Measurements from ENCODE around the gene MAP2.

Gene MAP2

GRCh38 chr2:209423562-209424198 lies at the start of gene MAP2:
MAP2 (plus strand) TSS chr2:209424047; CDS start chr2:209653171, 229,124 bp downstream.
- H3K4me1 Mint-ChIP-seq (ENCODE audit: low read depth), result peaks cover 18% of the 10 kb centered on the region
- H3K27ac Mint-ChIP-seq, result no peak within 1 kb of the TSS
- peaks cover 27% of the 10 kb centered on the region for H3K27me3 Mint-ChIP-seq
- H3K36me3 Mint-ChIP-seq, result no peaks in the 10 kb centered on the region
- H3K4me3 Mint-ChIP-seq, result peak within 1 kb of the TSS; percentile 79
- H3K9me3 Mint-ChIP-seq (ENCODE audit: low read depth), result no peaks in the 10 kb centered on the region

GRCh38 chr2:209376686-209377085 lies 47.2 kb upstream of the MAP2 start:
- no peaks in the 10 kb centered on the region for H3K36me3 Mint-ChIP-seq
- H3K9me3 Mint-ChIP-seq (ENCODE audit: low read depth), result peaks cover 27% of the 10 kb centered on the region
- H3K4me1 Mint-ChIP-seq (ENCODE audit: low read depth), result no peaks in the 10 kb centered on the region
- H3K27me3 Mint-ChIP-seq, result no peaks in the 10 kb centered on the region
- H3K4me3 Mint-ChIP-seq, result no peak overlapping the region
- H3K27ac Mint-ChIP-seq, result no peak overlapping the region

GRCh38 chr2:209380293-209380692 lies 43.6 kb upstream of the MAP2 start:
- no peaks in the 10 kb centered on the region for H3K36me3 Mint-ChIP-seq
- H3K27me3 Mint-ChIP-seq, result no peaks in the 10 kb centered on the region
- H3K27ac Mint-ChIP-seq, result no peak overlapping the region
- H3K4me3 Mint-ChIP-seq, result no peak overlapping the region
- H3K4me1 Mint-ChIP-seq (ENCODE audit: low read depth), result no peaks in the 10 kb centered on the region
- peaks cover 22% of the 10 kb centered on the region for H3K9me3 Mint-ChIP-seq (ENCODE audit: low read depth)

- Mint-ChIP-seq H3K36me3 (no peaks in the 10 kb centered on the region), H3K27ac (no peak overlapping the region), H3K4me1 (ENCODE audit: low read depth) (no peaks in the 10 kb centered on the region), H3K9me3 (ENCODE audit: low read depth) (peaks cover 18% of the 10 kb centered on the region), H3K4me3 (no peak overlapping the region), H3K27me3 (no peaks in the 10 kb centered on the region)
Observed at GRCh38 chr2:209381091-209381490, 42.8 kb upstream of the MAP2 start.

- Mint-ChIP-seq H3K4me1 (ENCODE audit: low read depth) (no peaks in the 10 kb centered on the region), H3K27me3 (no peaks in the 10 kb centered on the region), H3K4me3 (no peak overlapping the region), H3K36me3 (no peaks in the 10 kb centered on the region), H3K27ac (no peak overlapping the region), H3K9me3 (ENCODE audit: low read depth) (peaks cover 13% of the 10 kb centered on the region)
Observed at GRCh38 chr2:209382775-209383174, 41.1 kb upstream of the MAP2 start.

- Mint-ChIP-seq H3K4me3 (no peak overlapping the region), H3K4me1 (ENCODE audit: low read depth) (no peaks in the 10 kb centered on the region), H3K36me3 (no peaks in the 10 kb centered on the region), H3K9me3 (ENCODE audit: low read depth) (peaks cover 13% of the 10 kb centered on the region), H3K27me3 (no peaks in the 10 kb centered on the region), H3K27ac (no peak overlapping the region)
Observed at GRCh38 chr2:209383212-209383611, 40.6 kb upstream of the MAP2 start.

- Mint-ChIP-seq H3K4me3 (no peak overlapping the region), H3K9me3 (ENCODE audit: low read depth) (peaks cover 13% of the 10 kb centered on the region), H3K36me3 (no peaks in the 10 kb centered on the region), H3K27ac (no peak overlapping the region), H3K27me3 (no peaks in the 10 kb centered on the region), H3K4me1 (ENCODE audit: low read depth) (no peaks in the 10 kb centered on the region)
Observed at GRCh38 chr2:209387389-209387788, 36.5 kb upstream of the MAP2 start.

- Mint-ChIP-seq H3K4me1 (ENCODE audit: low read depth) (no peaks in the 10 kb centered on the region), H3K27me3 (no peaks in the 10 kb centered on the region), H3K9me3 (ENCODE audit: low read depth) (peaks cover 4% of the 10 kb centered on the region), H3K4me3 (no peak overlapping the region), H3K36me3 (no peaks in the 10 kb centered on the region), H3K27ac (no peak overlapping the region)
Observed at GRCh38 chr2:209388446-209389037, 35.3 kb upstream of the MAP2 start.

- Mint-ChIP-seq H3K4me3 (no peak overlapping the region), H3K27me3 (peaks cover 1% of the 10 kb centered on the region), H3K4me1 (ENCODE audit: low read depth) (no peaks in the 10 kb centered on the region), H3K9me3 (ENCODE audit: low read depth) (peaks cover 4% of the 10 kb centered on the region), H3K27ac (no peak overlapping the region), H3K36me3 (no peaks in the 10 kb centered on the region)
Observed at GRCh38 chr2:209389171-209389618, 34.7 kb upstream of the MAP2 start.

GRCh38 chr2:209390839-209391238 lies 33.0 kb upstream of the MAP2 start:
- H3K36me3 Mint-ChIP-seq, result no peaks in the 10 kb centered on the region

GRCh38 chr2:209391776-209392401 lies 32.0 kb upstream of the MAP2 start:
- no peaks in the 10 kb centered on the region for H3K4me1 Mint-ChIP-seq (ENCODE audit: low read depth)
- no peaks in the 10 kb centered on the region for H3K9me3 Mint-ChIP-seq (ENCODE audit: low read depth)
- no peaks in the 10 kb centered on the region for H3K36me3 Mint-ChIP-seq
- no peak overlapping the region for H3K27ac Mint-ChIP-seq
- H3K27me3 Mint-ChIP-seq, result peaks cover 2% of the 10 kb centered on the region
- no peak overlapping the region for H3K4me3 Mint-ChIP-seq

More at GRCh38 chr2:209390839-209391238, 33.0 kb upstream of the MAP2 start:
- Mint-ChIP-seq H3K27me3 (peaks cover 2% of the 10 kb centered on the region), H3K9me3 (ENCODE audit: low read depth) (peaks cover 3% of the 10 kb centered on the region), H3K4me3 (no peak overlapping the region), H3K4me1 (ENCODE audit: low read depth) (no peaks in the 10 kb centered on the region), H3K27ac (no peak overlapping the region)

GRCh38 chr2:209395229-209395628 lies 28.6 kb upstream of the MAP2 start:
- no peaks in the 10 kb centered on the region for H3K4me1 Mint-ChIP-seq (ENCODE audit: low read depth)

GRCh38 chr2:209395652-209396051 lies 28.2 kb upstream of the MAP2 start:
- Mint-ChIP-seq H3K4me1 (ENCODE audit: low read depth) (no peaks in the 10 kb centered on the region), H3K27me3 (peaks cover 2% of the 10 kb centered on the region), H3K27ac (no peak overlapping the region), H3K36me3 (no peaks in the 10 kb centered on the region), H3K4me3 (no peak overlapping the region), H3K9me3 (ENCODE audit: low read depth) (no peaks in the 10 kb centered on the region)

More at GRCh38 chr2:209395229-209395628, 28.6 kb upstream of the MAP2 start:
- H3K36me3 Mint-ChIP-seq, result no peaks in the 10 kb centered on the region
- H3K4me3 Mint-ChIP-seq, result no peak overlapping the region
- peaks cover 2% of the 10 kb centered on the region for H3K27me3 Mint-ChIP-seq
- no peak overlapping the region for H3K27ac Mint-ChIP-seq
- no peaks in the 10 kb centered on the region for H3K9me3 Mint-ChIP-seq (ENCODE audit: low read depth)

- Mint-ChIP-seq H3K36me3 (no peaks in the 10 kb centered on the region), H3K9me3 (ENCODE audit: low read depth) (no peaks in the 10 kb centered on the region)
Observed at GRCh38 chr2:209398463-209398862, 25.4 kb upstream of the MAP2 start.

GRCh38 chr2:209401788-209402187 lies 22.1 kb upstream of the MAP2 start:
- Mint-ChIP-seq H3K27ac (no peak overlapping the region), H3K4me1 (ENCODE audit: low read depth) (no peaks in the 10 kb centered on the region), H3K27me3 (no peaks in the 10 kb centered on the region), H3K4me3 (no peak overlapping the region), H3K9me3 (ENCODE audit: low read depth) (no peaks in the 10 kb centered on the region), H3K36me3 (no peaks in the 10 kb centered on the region)

More at GRCh38 chr2:209398463-209398862, 25.4 kb upstream of the MAP2 start:
- H3K27me3 Mint-ChIP-seq, result peaks cover 2% of the 10 kb centered on the region
- H3K4me1 Mint-ChIP-seq (ENCODE audit: low read depth), result no peaks in the 10 kb centered on the region
- H3K4me3 Mint-ChIP-seq, result no peak overlapping the region
- no peak overlapping the region for H3K27ac Mint-ChIP-seq
